MV-4-11 (cell line): Measurements from ENCODE around the gene ATP6V0A1.
A peak's percentile ranks its signal among the peaks of the same experiment; 100 is the strongest.

Source experiments
- DNase-seq: peaks from one replicate; lab custom pipeline; 2025; lab: John Stamatoyannopoulos, UW

ATP6V0A1 gene

DNA sequence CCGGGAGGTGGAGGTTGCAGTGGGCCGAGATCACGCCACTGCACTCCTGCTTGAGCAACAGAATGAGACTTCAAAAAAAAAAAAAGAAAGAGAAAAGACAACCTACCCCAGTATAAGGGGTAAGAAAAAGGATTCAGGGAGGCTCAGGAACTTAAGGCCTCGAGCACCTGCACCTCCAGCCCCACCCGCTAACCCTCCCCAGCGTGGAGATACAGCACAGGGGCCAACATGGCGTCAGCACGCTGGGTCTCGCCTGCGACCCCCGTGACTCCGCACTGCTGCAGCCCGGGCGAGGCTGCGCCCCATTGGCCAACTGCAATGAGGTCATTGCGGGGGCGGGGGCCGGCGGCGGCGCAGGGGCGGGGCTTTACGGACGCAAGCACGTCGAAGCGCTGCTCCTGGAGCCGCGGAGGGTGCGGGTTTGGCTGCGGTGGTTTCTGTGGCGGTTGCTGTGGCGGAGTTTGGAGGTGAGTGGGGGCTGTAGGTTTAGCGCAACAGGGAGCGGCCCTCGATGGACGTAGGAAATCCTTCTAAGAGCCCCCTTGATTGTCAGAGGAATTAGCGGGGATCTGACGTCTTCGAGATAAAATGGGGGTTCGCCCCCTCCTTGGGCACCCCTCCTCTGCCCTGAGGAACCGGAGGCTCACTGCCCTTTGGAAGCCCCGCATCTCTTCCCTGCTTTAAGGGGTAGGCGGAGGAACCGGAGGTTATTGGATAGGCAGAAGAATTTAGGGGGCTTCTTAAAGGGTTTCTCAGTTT is at the start of gene ATP6V0A1:
ATP6V0A1 (plus strand) TSS at position 382 of the 759 bp plus-strand sequence. CDS start 2,017 bp downstream, outside the sequence.
- peak; percentile 80 for DNase-seq

DNA sequence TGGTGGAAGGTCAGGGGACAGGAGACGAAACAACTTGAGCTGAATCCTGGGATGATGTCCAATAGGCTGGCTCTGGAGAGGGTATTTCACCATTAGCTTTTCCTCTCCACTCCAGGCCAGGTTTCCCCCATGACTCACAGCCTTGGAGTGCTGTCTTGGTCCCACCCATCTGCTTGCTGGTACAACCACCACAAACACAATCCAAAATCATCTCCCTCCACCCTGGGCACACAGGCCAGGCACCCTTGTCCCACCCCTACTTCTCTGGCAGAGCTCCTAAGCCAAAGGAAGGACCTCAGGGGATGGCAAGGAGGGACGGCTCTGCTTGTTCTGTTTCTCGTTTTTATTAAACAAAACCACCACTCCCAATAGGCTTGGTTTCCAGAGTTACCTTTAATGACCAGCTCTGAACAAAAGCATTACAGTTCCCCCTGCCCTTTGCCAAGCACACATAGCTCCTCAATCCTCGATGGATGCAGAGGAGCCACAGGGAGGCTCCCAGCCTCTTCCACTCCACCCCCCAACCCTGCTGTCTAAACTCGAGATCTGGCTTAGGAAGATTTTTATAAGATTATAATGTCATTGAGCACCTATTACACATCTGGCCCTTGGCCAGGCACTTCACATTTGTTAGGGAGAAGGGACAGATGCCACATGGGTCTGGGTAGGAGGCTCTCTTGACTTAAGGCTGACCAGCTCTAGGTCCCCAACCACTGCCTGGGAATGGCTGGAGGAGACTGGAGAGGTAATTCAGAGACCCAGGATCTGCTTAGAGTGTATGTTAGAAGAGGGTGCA is 49.0 kb upstream of the ATP6V0A1 start:
- no peak for DNase-seq

DNA sequence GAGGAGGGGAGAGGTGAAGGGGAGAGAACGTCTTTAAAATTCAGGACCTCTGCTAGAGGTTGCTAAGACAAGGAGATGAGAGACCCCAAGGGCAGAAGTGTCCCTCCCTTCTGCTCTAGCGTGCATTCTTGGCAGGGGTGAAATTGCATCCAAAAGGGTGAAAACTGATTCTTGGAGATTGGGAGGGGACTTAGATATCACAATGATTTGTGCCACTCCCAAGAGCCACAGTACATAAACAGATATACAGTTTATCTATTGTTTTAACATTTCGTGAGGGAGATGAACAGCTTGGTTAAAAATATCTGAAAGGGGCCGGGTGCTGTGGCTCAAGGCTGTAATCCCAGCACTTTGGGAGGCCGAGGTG is 48.4 kb upstream of the ATP6V0A1 start:
- no peak for DNase-seq

DNA sequence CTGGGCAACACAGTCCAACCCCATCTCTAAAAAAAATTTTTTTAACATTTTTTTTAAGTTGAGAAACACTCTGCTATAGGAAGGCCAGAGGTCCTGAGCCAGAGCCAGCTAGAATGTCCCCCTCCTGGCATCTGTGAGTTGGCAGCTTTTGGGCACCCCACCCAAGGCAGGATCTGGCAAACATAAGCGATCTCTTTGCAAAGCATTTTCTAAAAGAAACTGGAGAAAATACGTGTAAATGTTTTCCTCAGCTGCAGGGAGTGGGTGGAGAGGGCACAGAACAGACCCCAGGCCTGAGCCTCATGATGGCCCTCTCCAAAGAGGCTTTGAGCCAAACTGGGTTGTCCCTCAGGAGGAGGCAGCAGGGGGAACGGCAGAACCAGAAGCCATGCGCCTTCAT is 47.3 kb upstream of the ATP6V0A1 start:
- DNase-seq: no peak

DNA sequence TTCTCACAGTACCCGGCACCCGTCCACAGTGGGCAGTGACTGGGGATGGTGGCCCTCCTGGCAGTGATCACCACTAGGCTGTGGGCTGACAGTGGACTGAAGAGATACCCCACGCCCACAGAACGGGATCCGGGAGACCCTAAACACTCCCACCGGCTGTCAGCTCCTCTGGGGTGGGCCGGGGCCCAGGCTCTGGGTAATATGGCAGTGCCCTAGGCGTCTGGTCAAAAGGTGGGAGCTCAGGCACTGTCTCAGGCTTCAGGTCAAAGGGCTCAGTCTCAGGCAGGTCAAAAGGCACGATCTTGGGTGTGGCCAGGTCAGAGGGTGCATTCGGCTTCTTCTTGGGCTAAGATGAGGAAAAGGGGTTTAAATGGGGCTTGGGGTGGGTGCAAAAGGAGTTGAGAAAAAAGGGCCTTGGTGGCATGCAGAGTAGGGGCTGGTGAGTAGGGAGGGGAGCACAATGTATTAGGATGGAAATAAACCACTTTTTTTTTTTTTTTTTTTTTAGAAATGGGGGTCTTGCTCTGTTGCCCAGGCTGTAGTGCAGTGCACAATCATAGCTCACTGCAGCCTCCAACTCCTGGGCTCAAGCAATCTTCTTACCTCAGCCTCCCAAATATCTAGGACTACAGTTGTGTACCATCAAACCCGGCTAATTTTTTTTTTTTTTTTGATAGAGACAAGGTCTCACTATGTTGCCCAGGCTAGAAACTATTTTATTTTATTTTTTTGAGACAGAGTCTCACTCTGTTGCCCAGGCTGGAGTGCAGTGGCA is 46.6 kb upstream of the ATP6V0A1 start:
- DNase-seq: no peak

DNA sequence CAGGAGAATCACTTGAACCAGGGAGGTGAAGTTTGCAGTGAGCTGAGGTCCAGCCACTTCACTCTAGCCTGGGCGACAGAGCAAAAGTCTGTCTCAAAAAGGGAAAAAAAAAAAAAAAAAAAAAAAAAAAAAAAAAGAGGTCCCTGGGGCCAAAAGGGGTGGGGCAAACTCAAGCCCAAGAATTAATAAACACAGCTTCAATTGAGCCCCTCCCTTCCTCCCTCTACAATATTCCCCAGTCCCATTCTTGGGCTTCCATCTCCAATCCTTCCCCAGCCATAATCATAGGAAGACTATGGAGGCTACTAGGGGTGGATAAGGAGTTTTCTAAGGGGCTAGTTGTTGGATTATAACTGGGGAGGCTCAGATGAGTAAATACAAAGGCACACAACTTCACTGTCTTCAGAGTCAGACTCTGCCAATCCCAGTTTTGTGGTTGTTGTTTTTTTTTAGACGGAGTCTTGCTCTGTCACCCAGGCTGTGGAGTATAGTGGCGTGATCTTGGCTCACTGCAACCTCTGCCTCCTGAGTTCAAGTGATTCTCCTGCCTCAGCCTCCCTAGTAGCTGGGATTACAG is 45.1 kb upstream of the ATP6V0A1 start:
- DNase-seq: no peak

DNA sequence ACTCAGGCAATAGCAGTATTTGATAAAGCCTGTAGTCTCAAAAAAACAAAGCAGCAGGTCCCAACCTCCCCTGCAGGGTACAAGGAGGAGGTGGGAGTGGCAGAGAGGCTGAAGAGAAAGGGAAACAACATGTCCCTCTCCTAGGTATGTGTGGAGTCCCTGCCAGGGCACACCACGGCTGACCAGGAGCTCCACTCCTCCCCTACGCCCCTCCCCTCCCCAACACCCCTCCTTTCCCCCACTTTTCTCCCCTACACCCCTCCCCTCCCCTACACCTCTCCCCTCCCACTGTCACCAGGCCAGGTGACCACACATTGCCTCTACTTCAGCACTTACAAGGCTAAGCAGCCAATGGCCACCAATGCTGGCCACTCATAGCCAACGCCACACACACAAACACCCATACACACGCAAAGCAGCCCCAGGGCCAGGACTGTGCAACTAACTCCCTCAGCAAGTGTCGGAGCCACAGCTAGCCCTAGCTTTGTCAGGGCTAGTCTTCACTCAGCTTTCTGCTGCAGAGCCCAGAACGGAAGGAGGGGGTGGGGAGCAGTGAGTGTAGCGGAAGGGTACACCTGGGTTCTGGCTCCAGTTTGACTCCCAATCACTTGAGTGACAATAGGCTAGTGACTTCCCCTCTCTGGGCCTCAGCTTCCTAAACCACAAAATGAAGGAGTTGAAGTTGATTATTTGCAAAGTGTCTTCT is 43.8 kb upstream of the ATP6V0A1 start:
- no peak for DNase-seq

DNA sequence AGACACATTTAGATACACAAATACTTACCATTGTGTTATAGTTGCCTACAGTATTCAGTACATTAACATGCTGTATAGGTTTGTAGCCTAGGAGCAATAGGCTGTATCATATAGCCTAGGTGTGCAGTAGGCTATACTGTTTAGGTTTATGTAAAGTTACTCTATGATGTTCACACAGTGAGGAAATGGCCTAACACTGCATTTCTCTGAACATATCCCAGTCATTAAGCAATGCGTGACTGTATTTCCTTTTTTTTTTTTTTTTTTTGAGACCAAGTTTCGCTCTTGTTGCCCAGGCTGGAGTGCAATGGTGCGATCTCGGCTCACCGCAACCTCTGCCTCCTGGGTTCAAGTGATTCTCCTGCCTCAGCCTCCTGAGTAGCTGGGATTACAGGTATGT is 40.7 kb upstream of the ATP6V0A1 start:
- DNase-seq: peak; percentile 76

DNA sequence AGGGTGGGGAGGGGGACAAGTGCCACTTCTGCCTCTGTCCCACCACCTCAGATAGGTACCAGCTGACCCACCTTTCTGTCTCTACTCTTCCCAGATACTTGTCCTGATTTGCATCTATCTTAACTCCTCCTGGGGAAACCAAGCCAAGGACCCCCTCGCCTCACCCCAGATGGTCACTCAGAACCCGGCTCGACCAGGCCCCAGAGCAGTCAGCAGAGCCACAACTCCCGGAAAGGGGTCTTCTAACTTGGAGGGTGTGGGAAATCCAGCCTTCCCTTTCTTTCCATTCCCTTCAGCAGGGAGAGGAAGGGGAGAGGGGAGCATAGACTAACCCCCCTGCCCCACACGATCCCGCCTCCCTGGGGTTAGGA is 37.6 kb upstream of the ATP6V0A1 start:
- no peak for DNase-seq

DNA sequence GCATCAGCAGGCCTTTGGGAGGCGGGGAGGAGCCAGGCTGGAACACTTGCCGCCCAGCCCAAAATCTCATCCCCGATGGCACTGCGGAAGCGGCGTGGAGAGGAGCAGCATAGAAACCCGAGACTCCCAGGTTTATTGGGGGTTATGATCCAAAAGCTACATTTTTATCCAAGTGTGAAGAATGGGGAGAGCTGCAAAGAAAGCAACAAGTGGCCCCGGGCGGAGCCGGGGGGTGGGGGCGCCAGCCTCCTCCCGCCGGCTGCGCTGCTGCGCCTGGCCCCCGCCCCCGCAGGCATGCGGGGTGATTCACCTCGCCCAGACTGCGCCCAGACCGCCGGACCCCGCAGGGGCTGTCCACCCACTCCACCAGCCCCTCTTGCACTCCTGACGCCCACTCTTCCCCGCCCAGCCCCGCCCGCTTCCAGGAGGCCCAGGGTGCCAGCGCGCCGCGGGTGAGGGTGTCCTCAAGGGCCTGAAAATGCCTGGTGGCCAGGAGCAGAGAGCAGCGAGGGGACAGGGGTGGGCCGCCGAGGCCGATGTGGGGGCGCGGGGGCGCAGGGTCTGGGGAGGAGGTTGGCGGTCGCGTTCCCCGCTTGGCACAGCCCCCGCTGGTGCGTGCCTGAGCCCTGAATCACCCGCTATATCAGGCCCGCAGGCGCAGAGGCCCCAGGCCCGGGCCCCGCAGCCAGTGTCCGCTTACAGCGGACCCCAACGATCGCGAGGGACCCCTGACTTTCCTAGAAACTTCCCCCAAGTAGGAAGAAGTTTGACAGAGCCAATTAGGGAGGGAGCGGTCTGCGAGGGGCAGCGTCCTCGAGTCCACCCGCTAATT is 37.0 kb upstream of the ATP6V0A1 start:
- no peak for DNase-seq

DNA sequence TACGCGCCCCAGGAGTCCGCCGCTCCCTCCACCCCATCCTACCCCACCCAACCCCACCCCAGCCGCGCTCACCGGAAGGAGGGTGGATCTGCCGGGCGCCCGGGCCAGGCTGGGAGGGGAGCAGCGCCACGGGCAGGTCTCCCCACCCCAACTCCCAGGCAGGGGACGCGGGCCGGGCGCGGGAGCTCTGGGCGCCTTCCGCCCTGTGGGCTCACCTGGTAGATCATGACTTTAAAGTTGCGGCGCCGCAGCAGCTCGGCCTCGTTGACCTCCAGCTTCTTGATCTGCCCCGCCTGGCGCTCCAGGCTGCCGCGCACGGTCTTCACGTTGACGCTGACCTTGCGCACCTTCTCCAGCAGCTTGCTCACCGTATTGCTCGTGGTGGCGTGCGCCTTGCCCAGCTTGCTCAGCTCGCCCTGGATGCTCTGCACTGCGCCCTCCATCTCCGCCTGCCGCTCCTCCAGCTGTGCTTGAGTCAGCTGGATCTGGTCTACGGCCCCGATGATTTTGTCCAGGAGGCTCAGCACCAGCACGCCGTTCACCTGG is 36.2 kb upstream of the ATP6V0A1 start:
- no peak for DNase-seq

DNA sequence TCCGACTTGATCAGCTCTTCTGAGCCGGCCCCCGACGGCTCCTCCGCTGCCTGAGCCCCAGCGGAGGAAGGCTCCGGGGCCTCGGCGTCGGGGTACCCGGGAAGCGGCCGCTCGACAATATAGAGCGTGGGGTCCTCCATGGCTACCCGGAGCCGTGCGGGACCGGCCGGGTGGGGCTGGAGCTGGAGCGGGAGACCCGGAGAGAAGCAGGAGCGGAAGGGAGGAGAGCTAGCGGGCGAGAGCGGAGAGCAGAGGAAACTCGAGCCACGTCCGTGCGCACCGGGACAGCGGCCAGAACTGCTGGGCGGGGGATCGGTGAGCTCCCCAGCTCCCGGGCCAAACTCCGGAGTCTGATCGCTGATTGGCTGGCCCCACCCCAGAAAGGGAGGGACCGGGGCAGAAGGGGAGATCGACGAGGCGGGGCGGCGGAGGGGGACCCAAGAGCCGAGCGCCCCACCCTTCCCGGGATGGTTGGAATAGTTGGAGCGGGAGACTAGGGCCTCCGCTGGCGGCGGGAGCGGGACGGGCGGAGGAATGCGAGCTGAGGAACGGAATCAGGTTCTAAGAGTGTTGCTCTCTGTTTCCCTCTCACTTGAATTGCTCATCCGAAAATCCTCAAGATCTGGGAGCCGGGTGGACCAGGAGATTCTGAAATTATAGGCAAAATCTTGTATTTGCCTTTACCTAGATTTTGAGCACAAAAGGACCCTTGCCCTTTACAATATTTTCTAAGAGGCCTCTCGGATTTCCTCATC is 35.5 kb upstream of the ATP6V0A1 start, which contains the start of gene CAVIN1:
CAVIN1 (minus strand) TSS at position 299 of the 755 bp plus-strand sequence; CDS start at position 140, 159 bp downstream.
- DNase-seq: no peak

DNA sequence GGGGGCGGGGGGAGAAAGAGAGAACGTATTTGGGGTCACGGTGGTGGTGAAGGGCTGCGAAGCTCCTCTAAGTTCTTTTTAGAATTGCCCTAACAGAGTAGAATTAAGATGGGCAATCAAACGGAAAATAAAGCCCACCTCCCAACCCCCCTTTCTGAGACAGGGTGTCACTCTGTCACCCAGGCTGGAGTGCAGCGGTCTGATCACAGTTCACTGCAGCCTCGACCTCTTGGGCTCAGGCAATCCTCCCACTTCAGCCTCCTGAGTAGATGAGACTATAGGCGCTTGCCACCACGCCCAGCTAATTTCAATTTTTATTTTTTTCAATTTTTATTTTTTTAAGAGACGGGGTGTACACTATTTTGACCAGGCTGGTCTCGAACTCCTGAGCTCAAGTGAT is 34.9 kb upstream of the ATP6V0A1 start:
- no peak for DNase-seq

DNA sequence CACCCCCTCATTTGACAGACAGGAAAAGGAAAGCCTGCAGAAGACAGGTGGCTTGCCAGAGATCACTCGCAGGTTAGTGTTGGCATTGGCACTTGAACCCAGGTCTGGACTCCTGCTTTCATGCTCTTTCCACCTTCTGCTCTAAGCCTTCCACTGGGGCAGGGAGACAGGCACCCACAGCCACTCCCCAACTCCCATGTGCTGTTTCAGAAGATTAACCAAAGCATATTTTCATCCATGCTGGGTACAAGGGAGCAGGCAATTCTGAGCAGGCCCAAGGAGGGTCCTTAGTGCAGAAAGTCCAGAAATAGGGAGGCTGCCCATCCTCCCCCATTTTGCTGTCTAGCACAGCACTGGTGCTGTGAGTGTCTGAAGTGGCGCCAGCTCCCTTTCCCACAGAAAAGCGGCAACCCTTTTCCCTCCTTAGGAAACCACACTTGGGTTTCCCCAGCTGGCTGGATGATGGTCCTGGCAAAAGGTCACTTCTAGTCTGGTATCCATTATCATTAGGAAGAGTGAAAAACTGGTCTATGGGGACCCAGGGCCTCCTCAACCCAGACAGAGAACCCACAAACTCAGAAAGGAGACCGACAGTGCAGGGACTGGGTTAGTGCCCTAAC is 33.6 kb upstream of the ATP6V0A1 start:
- DNase-seq: no peak

DNA sequence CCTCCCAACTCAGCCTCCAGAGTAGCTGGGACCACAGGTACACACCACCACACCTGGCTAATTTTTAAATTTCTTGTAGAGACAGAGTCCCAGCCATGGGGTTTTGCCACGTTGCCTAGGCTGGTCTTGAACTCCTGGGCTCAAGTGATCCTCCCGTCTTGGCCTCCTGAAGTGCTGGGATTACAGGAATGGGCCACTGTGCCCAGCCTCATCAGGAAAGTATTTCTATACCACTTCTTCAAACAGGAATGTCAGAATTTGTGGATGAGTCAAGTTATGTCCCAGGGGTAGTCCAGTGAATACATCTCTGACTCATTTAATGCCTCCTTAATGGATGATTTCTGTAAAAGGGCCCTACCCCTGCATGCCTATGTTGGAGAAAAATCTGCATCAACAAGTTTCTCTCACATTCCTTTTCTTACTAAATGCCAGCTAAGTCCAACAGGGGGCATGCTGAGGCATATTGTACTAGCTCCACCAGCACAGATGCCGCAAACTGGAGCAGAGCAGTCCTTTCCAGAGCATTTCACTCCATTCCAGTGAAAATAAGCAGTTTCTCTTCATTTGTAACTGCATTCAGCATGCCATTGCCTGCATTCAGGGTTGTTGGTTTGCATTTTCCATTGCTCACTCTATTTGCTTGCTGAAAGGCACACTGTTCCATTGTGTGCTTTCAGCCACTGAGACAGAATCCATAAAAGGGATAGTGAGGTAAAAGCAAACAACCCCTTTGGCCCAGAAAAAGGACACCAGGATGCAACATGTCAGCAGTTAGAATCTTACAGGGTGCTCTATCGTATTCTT is 30.3 kb upstream of the ATP6V0A1 start:
- peak; percentile 69 for DNase-seq

DNA sequence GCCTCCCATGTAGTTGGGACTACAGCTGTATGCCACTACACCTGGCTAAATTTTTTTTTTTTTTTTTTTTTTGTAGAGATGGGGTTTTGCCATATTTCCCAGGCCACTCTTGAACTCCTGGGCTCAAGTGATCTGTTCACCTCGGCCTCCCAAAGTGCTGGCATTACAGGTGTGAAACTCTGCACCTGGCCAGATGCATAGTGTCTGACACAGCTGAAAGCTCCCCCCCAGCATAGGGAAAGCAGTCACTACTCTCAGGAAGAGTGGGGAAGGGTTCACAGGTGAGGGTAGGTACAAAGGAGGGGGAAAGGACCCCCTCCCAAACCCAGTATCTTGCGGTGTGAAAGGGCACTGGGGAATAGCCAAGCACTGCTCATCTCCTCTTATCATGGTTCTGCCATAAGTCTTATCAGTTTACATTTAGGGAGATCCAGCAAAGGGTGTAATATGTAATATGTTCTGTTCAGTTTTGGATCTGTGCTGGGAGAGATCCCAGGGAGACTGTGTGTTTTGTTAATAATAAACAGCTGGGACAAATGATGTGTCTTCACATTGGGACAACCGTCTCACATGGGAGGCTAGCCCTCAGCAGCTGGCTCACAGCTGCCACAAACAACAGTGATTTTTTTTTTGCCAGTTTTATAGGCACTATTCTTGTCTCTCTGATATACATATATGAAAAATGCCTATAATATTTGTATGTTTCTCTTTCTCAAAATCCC is 28.8 kb upstream of the ATP6V0A1 start:
- DNase-seq: no peak

DNA sequence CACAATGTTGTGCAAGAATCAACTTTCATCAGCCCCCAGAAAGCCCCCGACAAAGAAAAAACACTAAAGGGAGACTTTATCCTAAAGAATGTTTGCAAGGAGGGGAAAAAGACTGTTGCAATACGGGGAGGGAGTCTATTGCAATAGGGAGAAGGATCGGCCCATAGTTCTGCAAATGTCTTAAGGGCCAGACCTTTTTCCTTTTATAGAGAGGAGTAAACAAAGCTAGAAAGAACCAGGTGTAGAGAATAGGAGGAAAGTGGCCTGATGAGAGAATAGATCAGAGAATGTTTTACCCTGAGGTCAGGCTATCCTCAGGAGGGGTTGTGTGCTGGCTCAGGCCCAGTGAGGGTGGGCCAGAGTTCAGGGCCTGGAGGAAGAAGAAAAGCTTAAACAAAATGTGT is 26.9 kb upstream of the ATP6V0A1 start:
- DNase-seq: no peak

DNA sequence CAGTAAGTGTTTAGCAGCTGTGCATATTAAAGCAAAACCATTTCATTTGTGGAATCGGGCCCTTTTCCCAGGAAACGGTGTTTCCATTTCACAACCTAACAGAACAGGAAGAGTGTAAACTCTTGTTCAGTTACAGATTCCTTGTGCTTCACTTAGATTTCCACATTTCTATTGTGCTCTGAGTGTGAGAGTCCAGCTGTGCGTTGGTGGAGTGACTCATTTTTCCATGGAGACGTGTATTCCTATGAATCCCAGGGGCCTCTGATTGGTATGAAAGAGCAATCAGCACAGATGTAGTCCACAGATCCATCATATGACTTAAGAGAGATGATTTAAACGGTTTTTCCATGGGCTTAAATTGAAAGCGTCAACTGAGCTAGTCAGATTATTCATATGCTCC is 22.3 kb upstream of the ATP6V0A1 start:
- DNase-seq: no peak
